Measurements from ENCODE around the gene TNIK. TPM values are rescaled to one million over a fixed set of nuclear protein-coding genes. Genes with fewer than 3 reads are reported as not detected.

TNIK gene
- total and polyA plus RNA-seq, 2 of the 13 experiments (the other 11 are each of a cell fraction or from before 2014, with no cell fraction given) = 0.15 to 0.22 TPM

DNA sequence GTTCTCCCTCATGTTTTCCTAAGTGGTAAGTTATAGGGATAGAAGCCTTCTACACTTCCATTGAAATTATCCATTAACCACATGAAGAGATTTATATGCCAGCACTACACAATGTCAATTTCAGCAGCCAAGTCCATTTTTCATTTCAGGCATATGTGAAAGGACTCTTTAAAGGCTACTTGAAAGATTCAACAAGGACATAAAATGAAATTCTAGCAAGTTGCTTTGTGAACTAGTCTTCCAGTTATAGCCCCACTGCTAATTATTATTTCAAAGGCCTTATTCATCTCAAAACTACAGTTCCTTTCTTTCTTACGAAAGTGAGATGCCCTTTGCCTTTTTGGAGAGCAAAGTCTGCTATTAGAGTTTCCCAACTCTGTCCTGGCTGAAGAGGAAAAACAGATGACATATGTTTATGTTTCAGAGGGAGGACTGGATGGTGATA, 367.7 kb downstream of the TNIK start (continued):
- TF ChIP-seq SOX5 (CRISPR knock-in tag; IDR thresholded peaks at IDR 0.05; ENCODE audit: borderline replicate concordance) (peak; percentile 76; the same call in 1 of the 2 replicates), ZNF724P (CRISPR knock-in tag; IDR thresholded peaks at IDR 0.05; ENCODE audit: borderline replicate concordance) (no peak), CREB1 (IDR thresholded peaks at IDR 0.05) (no peak), CREB1 (CRISPR knock-in tag; IDR thresholded peaks at IDR 0.05) (peak; percentile 55; the same call in 1 of the 2 replicates), HMG20A (CRISPR knock-in tag; IDR thresholded peaks at IDR 0.05; ENCODE audit: borderline replicate concordance) (peak; percentile 93), NR2F2 (IDR thresholded peaks at IDR 0.05; ENCODE audit: borderline replicate concordance, low read depth) (peak; percentile 90), EHMT2 (IDR thresholded peaks at IDR 0.05; ENCODE audit: borderline replicate concordance, low read depth, low read length) (peak; percentile 64; the same call in 1 of the 2 replicates), ISL2 (CRISPR knock-in tag; IDR thresholded peaks at IDR 0.05) (peak; percentile 77), ZNF124 (CRISPR knock-in tag; IDR thresholded peaks at IDR 0.05) (peak; percentile 54; the same call in 1 of the 2 replicates), ZNF878 (CRISPR knock-in tag; IDR thresholded peaks at IDR 0.05) (peak; percentile 66; the same call in 1 of the 2 replicates), SMAD3 (CRISPR knock-in tag; IDR thresholded peaks at IDR 0.05) (peak; percentile 56; the same call in 1 of the 2 replicates), BCL6 (CRISPR knock-in tag; IDR thresholded peaks at IDR 0.05) (peak; percentile 75), NR1H2 (CRISPR knock-in tag; IDR thresholded peaks at IDR 0.05; ENCODE audit: borderline replicate concordance, low read depth) (no peak), FOSL2 (CRISPR knock-in tag; IDR thresholded peaks at IDR 0.05) (peak; percentile 18; the same call in 1 of the 2 replicates), ZNF331 (CRISPR knock-in tag; IDR thresholded peaks at IDR 0.05) (peak; percentile 72; the same call in 1 of the 2 replicates), ARNT (IDR thresholded peaks at IDR 0.05) (no peak), ARNT2 (CRISPR knock-in tag; IDR thresholded peaks at IDR 0.05; ENCODE audit: low read depth) (no peak), NR2F6 (IDR thresholded peaks at IDR 0.05) (peak; percentile 92), NR2F6 (CRISPR knock-in tag; IDR thresholded peaks at IDR 0.05) (peak; percentile 92), NR2F1 (CRISPR knock-in tag; IDR thresholded peaks at IDR 0.05) (peak; percentile 83 to 86), KDM1A (CRISPR knock-in tag; IDR thresholded peaks at IDR 0.05) (0 out of 2 replicates have a peak, but pooled peaks have one; percentile 42), SAP130 (CRISPR knock-in tag; IDR thresholded peaks at IDR 0.05; ENCODE audit: low read depth) (peak; percentile 70; the same call in 1 of the 2 replicates)
- TF ChIP-seq, protein P1, sequence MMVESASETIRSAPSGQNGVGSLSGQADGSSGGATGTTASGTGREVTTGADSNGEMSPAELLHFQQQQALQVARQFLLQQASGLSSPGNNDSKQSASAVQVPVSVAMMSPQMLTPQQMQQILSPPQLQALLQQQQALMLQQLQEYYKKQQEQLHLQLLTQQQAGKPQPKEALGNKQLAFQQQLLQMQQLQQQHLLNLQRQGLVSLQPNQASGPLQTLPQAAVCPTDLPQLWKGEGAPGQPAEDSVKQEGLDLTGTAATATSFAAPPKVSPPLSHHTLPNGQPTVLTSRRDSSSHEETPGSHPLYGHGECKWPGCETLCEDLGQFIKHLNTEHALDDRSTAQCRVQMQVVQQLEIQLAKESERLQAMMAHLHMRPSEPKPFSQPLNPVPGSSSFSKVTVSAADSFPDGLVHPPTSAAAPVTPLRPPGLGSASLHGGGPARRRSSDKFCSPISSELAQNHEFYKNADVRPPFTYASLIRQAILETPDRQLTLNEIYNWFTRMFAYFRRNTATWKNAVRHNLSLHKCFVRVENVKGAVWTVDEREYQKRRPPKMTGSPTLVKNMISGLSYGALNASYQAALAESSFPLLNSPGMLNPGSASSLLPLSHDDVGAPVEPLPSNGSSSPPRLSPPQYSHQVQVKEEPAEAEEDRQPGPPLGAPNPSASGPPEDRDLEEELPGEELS (CRISPR knock-in tag; IDR thresholded peaks at IDR 0.05) = peak; percentile 64
- TF ChIP-seq, protein P2, sequence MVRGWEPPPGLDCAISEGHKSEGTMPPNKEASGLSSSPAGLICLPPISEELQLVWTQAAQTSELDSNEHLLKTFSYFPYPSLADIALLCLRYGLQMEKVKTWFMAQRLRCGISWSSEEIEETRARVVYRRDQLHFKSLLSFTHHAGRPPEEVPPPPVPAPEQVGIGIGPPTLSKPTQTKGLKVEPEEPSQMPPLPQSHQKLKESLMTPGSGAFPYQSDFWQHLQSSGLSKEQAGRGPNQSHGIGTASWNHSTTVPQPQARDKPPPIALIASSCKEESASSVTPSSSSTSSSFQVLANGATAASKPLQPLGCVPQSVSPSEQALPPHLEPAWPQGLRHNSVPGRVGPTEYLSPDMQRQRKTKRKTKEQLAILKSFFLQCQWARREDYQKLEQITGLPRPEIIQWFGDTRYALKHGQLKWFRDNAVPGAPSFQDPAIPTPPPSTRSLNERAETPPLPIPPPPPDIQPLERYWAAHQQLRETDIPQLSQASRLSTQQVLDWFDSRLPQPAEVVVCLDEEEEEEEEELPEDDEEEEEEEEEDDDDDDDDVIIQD (CRISPR knock-in tag; IDR thresholded peaks at IDR 0.05; ENCODE audit: low read depth) = peak; percentile 82; the same call in 1 of the 2 replicates
- TF ChIP-seq, protein P3, sequence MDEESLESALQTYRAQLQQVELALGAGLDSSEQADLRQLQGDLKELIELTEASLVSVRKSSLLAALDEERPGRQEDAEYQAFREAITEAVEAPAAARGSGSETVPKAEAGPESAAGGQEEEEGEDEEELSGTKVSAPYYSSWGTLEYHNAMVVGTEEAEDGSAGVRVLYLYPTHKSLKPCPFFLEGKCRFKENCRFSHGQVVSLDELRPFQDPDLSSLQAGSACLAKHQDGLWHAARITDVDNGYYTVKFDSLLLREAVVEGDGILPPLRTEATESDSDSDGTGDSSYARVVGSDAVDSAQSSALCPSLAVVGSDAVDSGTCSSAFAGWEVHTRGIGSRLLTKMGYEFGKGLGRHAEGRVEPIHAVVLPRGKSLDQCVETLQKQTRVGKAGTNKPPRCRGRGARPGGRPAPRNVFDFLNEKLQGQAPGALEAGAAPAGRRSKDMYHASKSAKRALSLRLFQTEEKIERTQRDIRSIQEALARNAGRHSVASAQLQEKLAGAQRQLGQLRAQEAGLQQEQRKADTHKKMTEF (CRISPR knock-in tag; IDR thresholded peaks at IDR 0.05) = peak; percentile 49; the same call in 1 of the 2 replicates
- TF ChIP-seq, protein P4, sequence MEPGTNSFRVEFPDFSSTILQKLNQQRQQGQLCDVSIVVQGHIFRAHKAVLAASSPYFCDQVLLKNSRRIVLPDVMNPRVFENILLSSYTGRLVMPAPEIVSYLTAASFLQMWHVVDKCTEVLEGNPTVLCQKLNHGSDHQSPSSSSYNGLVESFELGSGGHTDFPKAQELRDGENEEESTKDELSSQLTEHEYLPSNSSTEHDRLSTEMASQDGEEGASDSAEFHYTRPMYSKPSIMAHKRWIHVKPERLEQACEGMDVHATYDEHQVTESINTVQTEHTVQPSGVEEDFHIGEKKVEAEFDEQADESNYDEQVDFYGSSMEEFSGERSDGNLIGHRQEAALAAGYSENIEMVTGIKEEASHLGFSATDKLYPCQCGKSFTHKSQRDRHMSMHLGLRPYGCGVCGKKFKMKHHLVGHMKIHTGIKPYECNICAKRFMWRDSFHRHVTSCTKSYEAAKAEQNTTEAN (CRISPR knock-in tag; conservative IDR thresholded peaks at IDR 0.05) = 0 out of 2 replicates have a peak, but pooled peaks have one; percentile 26

All from HepG2 (cell line).